ENCODE measurements around the gene ALOXE3.

- no peak for TF ChIP-seq HNF4G (IDR thresholded peaks at IDR 0.05)
- TF ChIP-seq CTCF (IDR thresholded peaks at IDR 0.05; ENCODE audit: low read depth, low read length, missing input control), result no peak
- TF ChIP-seq SP1 (IDR thresholded peaks at IDR 0.05), result no peak
- no peak for TF ChIP-seq MAX (IDR thresholded peaks at IDR 0.05)
- no peak for TF ChIP-seq JUND (IDR thresholded peaks at IDR 0.05)
- TF ChIP-seq TAF1 (conservative IDR thresholded peaks at IDR 0.05), result no peak
- no peak for TF ChIP-seq RAD21 (IDR thresholded peaks at IDR 0.05)
- TF ChIP-seq, protein P1, sequence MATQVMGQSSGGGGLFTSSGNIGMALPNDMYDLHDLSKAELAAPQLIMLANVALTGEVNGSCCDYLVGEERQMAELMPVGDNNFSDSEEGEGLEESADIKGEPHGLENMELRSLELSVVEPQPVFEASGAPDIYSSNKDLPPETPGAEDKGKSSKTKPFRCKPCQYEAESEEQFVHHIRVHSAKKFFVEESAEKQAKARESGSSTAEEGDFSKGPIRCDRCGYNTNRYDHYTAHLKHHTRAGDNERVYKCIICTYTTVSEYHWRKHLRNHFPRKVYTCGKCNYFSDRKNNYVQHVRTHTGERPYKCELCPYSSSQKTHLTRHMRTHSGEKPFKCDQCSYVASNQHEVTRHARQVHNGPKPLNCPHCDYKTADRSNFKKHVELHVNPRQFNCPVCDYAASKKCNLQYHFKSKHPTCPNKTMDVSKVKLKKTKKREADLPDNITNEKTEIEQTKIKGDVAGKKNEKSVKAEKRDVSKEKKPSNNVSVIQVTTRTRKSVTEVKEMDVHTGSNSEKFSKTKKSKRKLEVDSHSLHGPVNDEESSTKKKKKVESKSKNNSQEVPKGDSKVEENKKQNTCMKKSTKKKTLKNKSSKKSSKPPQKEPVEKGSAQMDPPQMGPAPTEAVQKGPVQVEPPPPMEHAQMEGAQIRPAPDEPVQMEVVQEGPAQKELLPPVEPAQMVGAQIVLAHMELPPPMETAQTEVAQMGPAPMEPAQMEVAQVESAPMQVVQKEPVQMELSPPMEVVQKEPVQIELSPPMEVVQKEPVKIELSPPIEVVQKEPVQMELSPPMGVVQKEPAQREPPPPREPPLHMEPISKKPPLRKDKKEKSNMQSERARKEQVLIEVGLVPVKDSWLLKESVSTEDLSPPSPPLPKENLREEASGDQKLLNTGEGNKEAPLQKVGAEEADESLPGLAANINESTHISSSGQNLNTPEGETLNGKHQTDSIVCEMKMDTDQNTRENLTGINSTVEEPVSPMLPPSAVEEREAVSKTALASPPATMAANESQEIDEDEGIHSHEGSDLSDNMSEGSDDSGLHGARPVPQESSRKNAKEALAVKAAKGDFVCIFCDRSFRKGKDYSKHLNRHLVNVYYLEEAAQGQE (IDR thresholded peaks at IDR 0.05), result no peak
These were observed 28.2 kb upstream of the ALOXE3 start for GRCh38 chr17:8146381-8147140.

Data from liver (tissue), 3 donors.